ENCODE data around the gene NTSR1. TPM values are rescaled to one million over a fixed set of nuclear protein-coding genes. Genes with fewer than 3 reads are reported as not detected.

Gene NTSR1
- total and polyA plus RNA-seq, 4 experiments from 2014 or later = 0.30 to 0.38 TPM; not detected in 2

DNA sequence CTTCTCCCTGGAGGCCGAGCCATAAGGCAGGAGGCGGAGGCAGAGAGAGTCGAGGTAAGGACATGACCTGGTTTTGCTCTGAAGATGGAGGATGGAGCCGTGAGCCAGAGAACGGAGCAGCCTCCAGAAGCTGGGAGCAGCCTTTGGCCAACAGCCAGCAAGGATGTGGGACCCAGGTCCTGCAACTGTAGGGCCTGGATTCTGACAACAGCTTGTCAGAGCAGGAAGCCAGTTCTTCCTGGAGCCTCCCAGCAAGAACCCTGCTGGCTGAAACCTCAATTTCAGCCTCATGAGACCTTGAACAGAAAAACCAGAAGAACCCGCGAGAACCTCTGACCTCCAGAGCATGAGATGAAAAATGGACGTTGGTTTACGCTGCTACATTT, 74.2 kb downstream of the NTSR1 start:
- Histone ChIP-seq H3K4me3 (ENCODE audit: low read length in 2 of 2) (no peak overlapping the region), H3K36me3 (ENCODE audit: insufficient read depth, low read length) (no peaks in the 10 kb centered on the region), H3K4me1 (ENCODE audit: insufficient read depth, low read length) (no peaks in the 10 kb centered on the region), H3K9me3 (ENCODE audit: control insufficient read depth in 1 of 2, low read length in 2 of 2) (no peaks in the 10 kb centered on the region), H3K27ac (ENCODE audit: low read depth, low read length) (no peak overlapping the region), H3K27me3 (ENCODE audit: insufficient read depth, low read length) (no peaks in the 10 kb centered on the region)
- no peaks in the 10 kb centered on the region for H3K36me3 Mint-ChIP-seq
- POLR2A ChIA-PET (ENCODE audit: partially characterized antibody) = interaction anchor here (1.7 kb wide), 1 partner anchor 12 kb away, joined by 8 read pairs; no protein-coding TSS in a partner anchor
- peak overlapping the region in 1 of 7 donors; percentile 17 for H3K27ac Mint-ChIP-seq
- no peaks in the 10 kb centered on the region for H3K27me3 Mint-ChIP-seq
- CTCF ChIA-PET (ENCODE audit: partially characterized antibody) = interaction anchor here (0.8 kb wide), 1 partner anchor 8 kb away, joined by 4 read pairs; no protein-coding TSS in a partner anchor
- DNase-seq = peak in 1 of 5 donors; percentile 5
- intact Hi-C loops (cut with micrococcal nuclease) = no loop called here
- no peak overlapping the region for H3K4me3 Mint-ChIP-seq
- H3K9me3 Mint-ChIP-seq = no peaks in the 10 kb centered on the region
- peaks cover 0 to 14% (median 9%) of the 10 kb centered on the region in 4 donors for H3K4me1 Mint-ChIP-seq

DNA sequence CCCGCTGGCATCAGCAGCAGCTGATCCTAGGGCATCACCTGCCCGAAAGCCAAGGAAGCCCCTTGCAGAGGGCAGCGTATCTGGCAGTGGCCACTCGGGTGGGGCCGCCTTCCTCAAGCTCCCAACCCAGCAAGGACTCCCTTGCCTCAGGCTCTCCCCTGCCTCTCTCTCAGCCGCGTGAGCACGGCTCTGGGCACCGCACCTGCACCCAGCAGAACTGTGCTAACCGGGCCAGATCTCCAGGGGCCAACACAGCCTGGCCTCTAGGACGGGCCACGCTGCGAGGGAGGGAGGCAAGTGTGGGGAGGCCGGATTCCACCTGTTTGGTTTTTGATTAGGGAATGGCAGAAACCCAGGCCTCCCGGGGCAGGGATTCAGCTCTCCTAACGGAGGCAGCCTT, 75.9 kb downstream of the NTSR1 start:
- no peak overlapping the region for H3K27ac Mint-ChIP-seq
- ChIA-PET POLR2A (ENCODE audit: partially characterized antibody) (no interaction called here), CTCF (ENCODE audit: partially characterized antibody) (no interaction called here)

DNA sequence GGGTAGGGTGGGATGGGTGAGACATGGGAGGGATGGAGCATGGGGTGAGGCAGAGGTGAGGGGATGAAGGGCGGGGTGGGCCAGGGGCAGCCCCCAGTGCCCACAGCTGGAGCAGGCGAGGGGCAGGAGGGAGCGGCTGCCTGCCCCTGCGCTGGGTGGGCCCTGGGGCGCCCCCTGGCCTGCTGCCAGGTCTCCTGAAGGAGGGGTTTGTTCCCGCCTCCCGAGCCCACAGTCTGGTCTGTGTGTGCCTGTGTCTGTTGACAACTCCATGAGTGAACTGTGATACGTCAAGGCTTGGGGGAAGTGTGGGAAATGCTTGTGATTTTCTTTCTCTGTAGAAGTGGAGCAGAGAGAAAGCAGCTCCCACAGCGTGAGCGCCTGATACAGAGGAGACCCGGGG, 76.8 kb downstream of the NTSR1 start:
- H3K9me3 Mint-ChIP-seq = no peaks in the 10 kb centered on the region
- ChIA-PET CTCF (ENCODE audit: partially characterized antibody) (no interaction called here), POLR2A (ENCODE audit: partially characterized antibody) (interaction anchor here (1.3 kb wide), 1 partner anchor 9 kb away, joined by 4 read pairs; no protein-coding TSS in a partner anchor)
- Histone ChIP-seq H3K27ac (ENCODE audit: low read depth, low read length) (no peak overlapping the region), H3K36me3 (ENCODE audit: insufficient read depth, low read length) (no peaks in the 10 kb centered on the region), H3K27me3 (ENCODE audit: insufficient read depth, low read length) (no peaks in the 10 kb centered on the region), H3K4me3 (ENCODE audit: low read length in 2 of 2) (no peak overlapping the region), H3K9me3 (ENCODE audit: control insufficient read depth in 1 of 2, low read length in 2 of 2) (no peaks in the 10 kb centered on the region), H3K4me1 (ENCODE audit: insufficient read depth, low read length) (no peaks in the 10 kb centered on the region)
- DNase-seq = peak in 1 of 5 donors; percentile 12
- H3K36me3 Mint-ChIP-seq = no peaks in the 10 kb centered on the region
- H3K4me3 Mint-ChIP-seq = no peak overlapping the region
- no peaks in the 10 kb centered on the region for H3K27me3 Mint-ChIP-seq
- intact Hi-C loops (cut with micrococcal nuclease) = no loop called here
- H3K27ac Mint-ChIP-seq = peak overlapping the region in 1 of 7 donors; percentile 36
- peaks cover 0 to 5% (median 4%) of the 10 kb centered on the region in 4 donors for H3K4me1 Mint-ChIP-seq

More for the DNA sequence above, 75.9 kb downstream of the NTSR1 start:
- Histone ChIP-seq H3K9me3 (ENCODE audit: control insufficient read depth in 1 of 2, low read length in 2 of 2) (no peaks in the 10 kb centered on the region), H3K27ac (ENCODE audit: low read depth, low read length) (no peak overlapping the region), H3K4me3 (ENCODE audit: low read length in 2 of 2) (no peak overlapping the region), H3K4me1 (ENCODE audit: insufficient read depth, low read length) (no peaks in the 10 kb centered on the region), H3K36me3 (ENCODE audit: insufficient read depth, low read length) (no peaks in the 10 kb centered on the region), H3K27me3 (ENCODE audit: insufficient read depth, low read length) (no peaks in the 10 kb centered on the region)
- DNase-seq = peak in 1 of 5 donors; percentile 20
- Mint-ChIP-seq H3K36me3 (no peaks in the 10 kb centered on the region), H3K4me1 (peaks cover 0 to 5% (median 4%) of the 10 kb centered on the region in 4 donors), H3K9me3 (no peaks in the 10 kb centered on the region), H3K27me3 (no peaks in the 10 kb centered on the region), H3K4me3 (no peak overlapping the region)
- intact Hi-C loops (cut with micrococcal nuclease) = no loop called here

DNA sequence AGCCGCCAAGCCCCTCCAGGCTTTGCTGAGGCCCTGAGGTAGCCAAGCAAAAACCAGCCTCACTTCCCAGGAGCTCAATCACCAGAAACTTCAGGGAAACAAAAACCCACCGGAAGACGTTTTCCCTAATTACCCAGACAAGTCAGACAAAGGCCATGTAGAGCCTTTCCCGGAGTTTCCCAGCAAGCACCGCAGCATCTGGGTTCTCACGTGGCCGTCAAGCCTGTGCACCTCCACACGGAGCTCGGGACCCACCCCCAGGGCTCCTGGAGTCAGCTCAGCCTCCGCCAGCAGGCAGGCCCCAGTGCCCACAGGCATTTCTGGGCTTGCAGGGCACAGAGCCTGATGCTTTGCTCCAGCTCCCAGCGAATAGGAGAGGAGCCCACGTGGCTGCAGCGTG, 77.5 kb downstream of the NTSR1 start:
- Mint-ChIP-seq H3K4me1 (peaks cover 0 to 5% (median 5%) of the 10 kb centered on the region in 4 donors), H3K27me3 (no peaks in the 10 kb centered on the region), H3K27ac (no peak overlapping the region), H3K9me3 (no peaks in the 10 kb centered on the region), H3K36me3 (no peaks in the 10 kb centered on the region), H3K4me3 (no peak overlapping the region)
- ChIA-PET POLR2A (ENCODE audit: partially characterized antibody) (interaction anchor here (1.2 to 1.3 kb wide), 2 partner anchors 8 to 45 kb away, joined by 3 to 4 read pairs; no protein-coding TSS in a partner anchor), CTCF (ENCODE audit: partially characterized antibody) (no interaction called here)
- intact Hi-C loops (cut with micrococcal nuclease) = no loop called here
- no peaks in the 10 kb centered on the region for H3K27me3 ChIP-seq (ENCODE audit: insufficient read depth, low read length)
- no peak overlapping the region for H3K4me3 ChIP-seq (ENCODE audit: low read length in 2 of 2)
- no peaks in the 10 kb centered on the region for H3K9me3 ChIP-seq (ENCODE audit: control insufficient read depth in 1 of 2, low read length in 2 of 2)
- peaks cover under 1% of the 10 kb centered on the region for H3K4me1 ChIP-seq (ENCODE audit: insufficient read depth, low read length)
- H3K27ac ChIP-seq (ENCODE audit: low read depth, low read length) = no peak overlapping the region
- H3K36me3 ChIP-seq (ENCODE audit: insufficient read depth, low read length) = no peaks in the 10 kb centered on the region
- DNase-seq = peak in 1 of 5 donors; percentile 1

DNA sequence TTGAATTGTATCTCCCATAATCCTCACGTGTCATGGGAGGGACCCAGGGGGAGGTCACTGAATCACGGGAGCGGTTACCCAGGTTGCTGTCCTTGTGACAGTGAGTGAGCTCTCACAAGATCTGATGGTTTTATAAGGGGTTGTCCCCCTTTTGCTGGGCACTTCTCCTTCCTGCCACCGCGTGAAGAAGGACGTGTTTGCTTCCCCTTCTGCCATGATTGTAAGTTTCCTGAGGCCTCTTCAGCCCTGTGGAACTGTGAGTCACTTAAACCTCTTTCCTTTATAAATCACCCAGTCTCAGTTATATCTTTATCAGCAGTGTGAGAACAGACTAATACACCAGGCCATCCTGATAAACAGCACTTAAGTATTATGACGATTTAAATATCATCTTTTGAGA, 78.7 kb downstream of the NTSR1 start:
- no peak for DNase-seq
- CTCF ChIA-PET (ENCODE audit: partially characterized antibody) = interaction anchor here (1.8 kb wide), 1 partner anchor 21 kb away, joined by 8 read pairs; no protein-coding TSS in a partner anchor
- no peaks in the 10 kb centered on the region for H3K9me3 Mint-ChIP-seq
- Histone ChIP-seq H3K27me3 (ENCODE audit: insufficient read depth, low read length) (no peaks in the 10 kb centered on the region), H3K4me3 (ENCODE audit: low read length in 2 of 2) (no peak overlapping the region), H3K27ac (ENCODE audit: low read depth, low read length) (no peak overlapping the region), H3K36me3 (ENCODE audit: insufficient read depth, low read length) (no peaks in the 10 kb centered on the region), H3K4me1 (ENCODE audit: insufficient read depth, low read length) (peaks cover 6% of the 10 kb centered on the region), H3K9me3 (ENCODE audit: control insufficient read depth in 1 of 2, low read length in 2 of 2) (no peaks in the 10 kb centered on the region)
- POLR2A ChIA-PET (ENCODE audit: partially characterized antibody) = no interaction called here
- peak overlapping the region in 1 of 7 donors; percentile 69 for H3K27ac Mint-ChIP-seq
- no peak overlapping the region for H3K4me3 Mint-ChIP-seq
- peaks cover 0 to 13% (median 10%) of the 10 kb centered on the region in 4 donors for H3K4me1 Mint-ChIP-seq
- intact Hi-C loops (cut with micrococcal nuclease) = no loop called here
- no peaks in the 10 kb centered on the region for H3K36me3 Mint-ChIP-seq
- no peaks in the 10 kb centered on the region for H3K27me3 Mint-ChIP-seq

DNA sequence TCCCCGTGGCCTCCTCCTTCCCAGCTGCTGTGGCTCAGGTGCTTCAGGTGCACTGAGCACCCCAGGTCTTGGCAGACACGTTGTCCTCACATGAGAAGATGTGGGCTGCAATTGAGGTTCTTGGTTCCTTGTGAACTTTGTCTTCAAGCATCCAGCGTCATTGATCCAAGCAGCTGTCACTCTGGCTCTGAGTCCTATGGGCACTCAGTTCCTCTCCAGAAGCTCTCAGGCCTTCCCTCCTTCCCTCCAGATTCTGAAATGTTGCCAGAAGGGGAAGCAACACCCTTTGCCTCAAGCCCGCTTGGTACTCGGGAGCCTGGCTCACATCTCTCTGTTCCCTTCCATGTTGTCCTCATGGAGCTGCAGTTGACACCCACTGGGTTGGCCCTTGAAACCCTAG, 79.2 kb downstream of the NTSR1 start:
- no peaks in the 10 kb centered on the region for H3K9me3 ChIP-seq (ENCODE audit: control insufficient read depth in 1 of 2, low read length in 2 of 2)
- H3K4me1 ChIP-seq (ENCODE audit: insufficient read depth, low read length) = peaks cover 6% of the 10 kb centered on the region
- no peak overlapping the region for H3K4me3 ChIP-seq (ENCODE audit: low read length in 2 of 2)
- no peaks in the 10 kb centered on the region for H3K9me3 Mint-ChIP-seq
- ChIA-PET POLR2A (ENCODE audit: partially characterized antibody) (interaction anchor here (2.2 kb wide), 1 partner anchor 47 kb away, joined by 8 read pairs; no protein-coding TSS in a partner anchor), CTCF (ENCODE audit: partially characterized antibody) (interaction anchor here (1.3 to 1.8 kb wide), 2 partner anchors 20 to 118 kb away, joined by 4 to 8 read pairs; no protein-coding TSS in a partner anchor)
- no peaks in the 10 kb centered on the region for H3K27me3 Mint-ChIP-seq
- H3K27me3 ChIP-seq (ENCODE audit: insufficient read depth, low read length) = no peaks in the 10 kb centered on the region
- DNase-seq = no peak
- H3K4me1 Mint-ChIP-seq = peaks cover 0 to 14% (median 7%) of the 10 kb centered on the region in 4 donors
- no peak overlapping the region for H3K4me3 Mint-ChIP-seq
- H3K36me3 ChIP-seq (ENCODE audit: insufficient read depth, low read length) = no peaks in the 10 kb centered on the region
- intact Hi-C loops (cut with micrococcal nuclease) = no loop called here
- no peaks in the 10 kb centered on the region for H3K36me3 Mint-ChIP-seq
- no peak overlapping the region for H3K27ac ChIP-seq (ENCODE audit: low read depth, low read length)
- H3K27ac Mint-ChIP-seq = peak overlapping the region in 3 of 7 donors; percentile 53 to 68 (median 58)

DNA sequence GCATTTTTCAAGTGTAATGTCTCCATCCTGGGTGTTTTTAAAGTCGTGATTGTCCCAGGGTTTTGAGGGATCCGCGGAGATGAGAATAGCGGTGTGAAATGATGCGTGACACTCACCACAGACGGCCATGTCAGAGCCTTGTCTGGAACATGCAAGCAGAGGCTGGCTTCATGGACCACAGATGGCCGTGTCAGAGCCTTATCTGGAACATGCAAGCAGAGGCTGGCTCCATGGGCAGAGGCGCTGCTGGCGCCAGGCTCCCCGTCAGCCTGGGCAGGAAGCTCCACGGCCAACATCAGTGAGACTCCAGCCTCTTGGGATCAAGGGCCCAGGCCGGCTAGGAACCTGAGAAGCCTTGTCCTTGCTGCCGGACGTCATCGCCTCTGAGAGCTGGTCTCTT, 80.0 kb downstream of the NTSR1 start:
- no peaks in the 10 kb centered on the region for H3K36me3 ChIP-seq (ENCODE audit: insufficient read depth, low read length)
- Mint-ChIP-seq H3K9me3 (no peaks in the 10 kb centered on the region), H3K4me1 (peaks cover 2 to 22% (median 10%) of the 10 kb centered on the region in 4 donors), H3K36me3 (no peaks in the 10 kb centered on the region), H3K27me3 (no peaks in the 10 kb centered on the region), H3K27ac (peak overlapping the region in 1 of 7 donors; percentile 12), H3K4me3 (no peak overlapping the region)
- no peaks in the 10 kb centered on the region for H3K27me3 ChIP-seq (ENCODE audit: insufficient read depth, low read length)
- no peak overlapping the region for H3K27ac ChIP-seq (ENCODE audit: low read depth, low read length)
- CTCF ChIA-PET (ENCODE audit: partially characterized antibody) = interaction anchor here (1.3 to 1.8 kb wide), 3 partner anchors 9 to 119 kb away, joined by 4 to 8 read pairs (median 6); no protein-coding TSS in a partner anchor
- H3K9me3 ChIP-seq (ENCODE audit: control insufficient read depth in 1 of 2, low read length in 2 of 2) = no peaks in the 10 kb centered on the region
- POLR2A ChIA-PET (ENCODE audit: partially characterized antibody) = interaction anchor here (0.7 to 2.2 kb wide), 2 partner anchors 48 to 206 kb away, joined by 4 to 8 read pairs; no protein-coding TSS in a partner anchor
- intact Hi-C loops (cut with micrococcal nuclease) = no loop called here
- peaks cover 13% of the 10 kb centered on the region for H3K4me1 ChIP-seq (ENCODE audit: insufficient read depth, low read length)
- DNase-seq = peak in 1 of 5 donors; percentile 4
- H3K4me3 ChIP-seq (ENCODE audit: low read length in 2 of 2) = no peak overlapping the region
